ENCODE results near the gene HEY2. TPM values are rescaled to one million over a fixed set of nuclear protein-coding genes. Genes with fewer than 3 reads are reported as not detected.

The HEY2 gene
- total RNA-seq, 1 experiment from 2014 or later = not detected

DNA sequence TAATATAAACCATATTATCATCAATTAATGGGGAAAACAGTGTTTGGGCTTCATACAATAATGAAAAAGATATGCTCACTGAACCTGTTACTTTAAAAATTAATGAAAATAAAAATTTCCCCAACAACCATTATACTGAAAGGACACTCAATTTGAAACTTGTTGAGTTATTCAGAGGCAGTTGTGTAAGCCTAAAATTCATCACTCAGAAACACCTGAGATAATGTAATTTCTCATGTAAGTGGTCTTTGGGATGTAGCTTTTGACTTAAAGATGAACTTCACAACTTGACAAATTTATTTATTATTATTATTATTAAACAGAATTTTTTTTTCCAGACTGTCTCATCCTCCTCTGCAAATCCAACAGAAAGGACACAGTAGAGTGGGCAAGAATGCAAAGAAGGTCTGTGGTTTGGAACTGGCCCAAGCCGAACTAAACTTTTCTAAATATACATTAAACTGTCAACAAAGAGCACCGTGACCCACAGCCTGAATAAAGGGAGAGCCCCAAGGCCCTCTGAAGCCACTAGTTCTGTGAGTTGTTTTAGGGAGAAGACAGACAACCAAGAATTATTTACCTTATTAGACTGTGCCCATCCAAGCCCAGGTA, 32.2 kb upstream of the HEY2 start:
- H3K27ac ChIP-seq (ENCODE audit: low read length) = no peak overlapping the region
- H3K9me2 ChIP-seq (replicated peaks; ENCODE audit: low read length) = no peaks in the 10 kb centered on the region
- CTCF ChIA-PET = no interaction called here
- H3K36me3 ChIP-seq (ENCODE audit: low read depth, low read length) = no peaks in the 10 kb centered on the region
- TF ChIP-seq EZH2phosphoT487 (IDR thresholded peaks at IDR 0.05; ENCODE audit: borderline replicate concordance, low read length) = no peak
- TF ChIP-seq EZH2 (IDR thresholded peaks at IDR 0.05; ENCODE audit: low read length, unreplicated experiment) = no peak
- DNase-seq = no peak
- H3K9me3 ChIP-seq (ENCODE audit: low read length) = no peaks in the 10 kb centered on the region
- POLR2A ChIA-PET (ENCODE audit: unreplicated experiment) = no interaction called here
- intact Hi-C loops (cut with micrococcal nuclease) = no loop called here
- H3K4me2 ChIP-seq (ENCODE audit: low read length) = no peak overlapping the region
- H3K27me3 ChIP-seq (ENCODE audit: low read length) = no peaks in the 10 kb centered on the region; the same call in 1 of the 2 replicates
- H3K9ac ChIP-seq (ENCODE audit: low read length) = no peak overlapping the region
- H4K20me1 ChIP-seq (ENCODE audit: low read length) = no peaks in the 10 kb centered on the region
- ATAC-seq = no peak
- no peaks in the 10 kb centered on the region for H3F3A ChIP-seq (ENCODE audit: low read length, unreplicated experiment)
- no peak overlapping the region for H2AFZ ChIP-seq (ENCODE audit: low read length)
- no peaks in the 10 kb centered on the region for H3K79me2 ChIP-seq (ENCODE audit: low read length)
- H3K4me1 ChIP-seq (ENCODE audit: insufficient read depth, low read length) = no peaks in the 10 kb centered on the region
- no TSS peak for BruUV-seq (replicated peaks)
- no peak overlapping the region for H3K4me3 ChIP-seq (ENCODE audit: low read length)

DNA sequence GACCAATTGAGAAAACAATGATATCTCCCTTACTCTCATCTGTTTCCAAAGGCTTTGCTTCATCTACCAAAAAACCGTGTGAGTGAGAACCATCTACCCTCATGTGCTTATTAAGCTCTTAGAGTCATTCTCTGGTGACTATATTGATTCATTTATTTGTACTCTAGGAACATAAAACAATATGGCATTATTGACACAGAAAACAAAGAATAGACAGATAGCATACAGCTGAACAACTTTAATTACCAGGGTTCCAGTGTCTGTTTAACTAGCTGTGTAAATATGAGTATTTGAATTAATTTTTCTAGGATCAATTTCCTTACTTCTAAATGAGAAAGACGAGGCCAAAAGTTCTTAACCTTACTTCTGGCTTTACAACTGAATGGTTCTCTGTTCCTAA, 31.3 kb upstream of the HEY2 start:
- Histone ChIP-seq H3F3A (ENCODE audit: low read length, unreplicated experiment) (no peaks in the 10 kb centered on the region), H4K20me1 (ENCODE audit: low read length) (no peaks in the 10 kb centered on the region), H3K27me3 (ENCODE audit: low read length) (no peaks in the 10 kb centered on the region; the same call in 1 of the 2 replicates), H3K9me3 (ENCODE audit: low read length) (no peaks in the 10 kb centered on the region), H3K4me1 (ENCODE audit: insufficient read depth, low read length) (no peaks in the 10 kb centered on the region), H3K79me2 (ENCODE audit: low read length) (no peaks in the 10 kb centered on the region), H2AFZ (ENCODE audit: low read length) (no peak overlapping the region), H3K4me2 (ENCODE audit: low read length) (no peak overlapping the region), H3K9me2 (replicated peaks; ENCODE audit: low read length) (no peaks in the 10 kb centered on the region), H3K27ac (ENCODE audit: low read length) (no peak overlapping the region), H3K9ac (ENCODE audit: low read length) (no peak overlapping the region), H3K36me3 (ENCODE audit: low read depth, low read length) (no peaks in the 10 kb centered on the region), H3K4me3 (ENCODE audit: low read length) (no peak overlapping the region)
- CTCF ChIA-PET = no interaction called here
- POLR2A ChIA-PET (ENCODE audit: unreplicated experiment) = no interaction called here
- TF ChIP-seq EZH2phosphoT487 (IDR thresholded peaks at IDR 0.05; ENCODE audit: borderline replicate concordance, low read length) (no peak), EZH2 (IDR thresholded peaks at IDR 0.05; ENCODE audit: low read length, unreplicated experiment) (no peak)
- TF ChIP-seq, protein P1, sequence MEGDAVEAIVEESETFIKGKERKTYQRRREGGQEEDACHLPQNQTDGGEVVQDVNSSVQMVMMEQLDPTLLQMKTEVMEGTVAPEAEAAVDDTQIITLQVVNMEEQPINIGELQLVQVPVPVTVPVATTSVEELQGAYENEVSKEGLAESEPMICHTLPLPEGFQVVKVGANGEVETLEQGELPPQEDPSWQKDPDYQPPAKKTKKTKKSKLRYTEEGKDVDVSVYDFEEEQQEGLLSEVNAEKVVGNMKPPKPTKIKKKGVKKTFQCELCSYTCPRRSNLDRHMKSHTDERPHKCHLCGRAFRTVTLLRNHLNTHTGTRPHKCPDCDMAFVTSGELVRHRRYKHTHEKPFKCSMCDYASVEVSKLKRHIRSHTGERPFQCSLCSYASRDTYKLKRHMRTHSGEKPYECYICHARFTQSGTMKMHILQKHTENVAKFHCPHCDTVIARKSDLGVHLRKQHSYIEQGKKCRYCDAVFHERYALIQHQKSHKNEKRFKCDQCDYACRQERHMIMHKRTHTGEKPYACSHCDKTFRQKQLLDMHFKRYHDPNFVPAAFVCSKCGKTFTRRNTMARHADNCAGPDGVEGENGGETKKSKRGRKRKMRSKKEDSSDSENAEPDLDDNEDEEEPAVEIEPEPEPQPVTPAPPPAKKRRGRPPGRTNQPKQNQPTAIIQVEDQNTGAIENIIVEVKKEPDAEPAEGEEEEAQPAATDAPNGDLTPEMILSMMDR (conservative IDR thresholded peaks at IDR 0.05; ENCODE audit: low read depth, low read length) = no peak
- no peak for ATAC-seq
- no peak for DNase-seq
- intact Hi-C loops (cut with micrococcal nuclease) = no loop called here
- BruUV-seq (replicated peaks) = no TSS peak

- ChIA-PET CTCF (no interaction called here), POLR2A (ENCODE audit: unreplicated experiment) (no interaction called here)
- Histone ChIP-seq H3K27ac (ENCODE audit: low read length) (no peak overlapping the region), H2AFZ (ENCODE audit: low read length) (no peak overlapping the region), H3K36me3 (ENCODE audit: low read depth, low read length) (no peaks in the 10 kb centered on the region), H3K4me3 (ENCODE audit: low read length) (no peak overlapping the region), H3K27me3 (ENCODE audit: low read length) (peaks cover 22% of the 10 kb centered on the region), H3K9ac (ENCODE audit: low read length) (no peak overlapping the region), H3K79me2 (ENCODE audit: low read length) (no peaks in the 10 kb centered on the region), H3F3A (ENCODE audit: low read length, unreplicated experiment) (no peaks in the 10 kb centered on the region), H3K4me2 (ENCODE audit: low read length) (no peak overlapping the region), H3K9me2 (replicated peaks; ENCODE audit: low read length) (no peaks in the 10 kb centered on the region), H3K9me3 (ENCODE audit: low read length) (no peaks in the 10 kb centered on the region), H4K20me1 (ENCODE audit: low read length) (no peaks in the 10 kb centered on the region), H3K4me1 (ENCODE audit: insufficient read depth, low read length) (no peaks in the 10 kb centered on the region)
- TF ChIP-seq, protein P1 (conservative IDR thresholded peaks at IDR 0.05; ENCODE audit: low read depth, low read length) = no peak
- TF ChIP-seq EZH2 (IDR thresholded peaks at IDR 0.05; ENCODE audit: low read length, unreplicated experiment) (no peak), EZH2phosphoT487 (IDR thresholded peaks at IDR 0.05; ENCODE audit: borderline replicate concordance, low read length) (no peak)
- no TSS peak for BruUV-seq (replicated peaks)
- intact Hi-C loops (cut with micrococcal nuclease) = no loop called here
- ATAC-seq (no peak), DNase-seq (no peak)
These were observed 26.5 kb upstream of the HEY2 start for GRCh38 chr6:125722886-125723285.

Data from PC-3 (cell line).